Activated gamma-delta T cell treated with anti-CD3 and anti-CD28 coated beads, Interleukin-2, amount 50 U/mL, for 16 hours (primary cell): ENCODE results near the gene TRIP6.
A peak's percentile ranks its signal among the peaks of the same experiment; 100 is the strongest.
"Not testable (repeated sequence)": the region's sequence is repeated elsewhere in the genome, so short reads cannot be mapped to it uniquely, and the experiment has no call there.

Experiments used
- DNase-seq: peaks from one replicate; pipeline ENCODE4 v3.0.0-alpha.2; 2020; ENCODE audit warnings: low read depth

The TRIP6 gene

DNA sequence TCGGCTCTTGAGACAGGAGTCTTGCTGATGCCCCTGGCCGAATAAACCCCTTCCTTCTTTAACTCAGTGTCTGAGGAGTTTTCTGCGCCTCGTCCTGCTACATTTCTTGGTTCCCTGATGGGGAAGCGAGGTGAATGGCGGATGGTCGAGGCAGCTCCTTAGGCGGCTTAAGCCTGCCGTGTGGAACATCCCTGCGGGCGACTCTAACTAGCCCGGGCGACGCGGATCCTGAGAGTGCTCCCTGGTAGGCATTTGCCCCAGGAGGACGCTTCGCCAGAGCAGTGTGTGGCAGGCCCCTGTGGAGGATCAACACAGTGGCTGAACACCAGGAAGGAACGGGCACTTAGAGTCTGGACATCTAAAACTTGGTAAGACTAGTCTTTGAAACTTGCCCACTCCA is 27.8 kb upstream of the TRIP6 start:
- no peak for DNase-seq

DNA sequence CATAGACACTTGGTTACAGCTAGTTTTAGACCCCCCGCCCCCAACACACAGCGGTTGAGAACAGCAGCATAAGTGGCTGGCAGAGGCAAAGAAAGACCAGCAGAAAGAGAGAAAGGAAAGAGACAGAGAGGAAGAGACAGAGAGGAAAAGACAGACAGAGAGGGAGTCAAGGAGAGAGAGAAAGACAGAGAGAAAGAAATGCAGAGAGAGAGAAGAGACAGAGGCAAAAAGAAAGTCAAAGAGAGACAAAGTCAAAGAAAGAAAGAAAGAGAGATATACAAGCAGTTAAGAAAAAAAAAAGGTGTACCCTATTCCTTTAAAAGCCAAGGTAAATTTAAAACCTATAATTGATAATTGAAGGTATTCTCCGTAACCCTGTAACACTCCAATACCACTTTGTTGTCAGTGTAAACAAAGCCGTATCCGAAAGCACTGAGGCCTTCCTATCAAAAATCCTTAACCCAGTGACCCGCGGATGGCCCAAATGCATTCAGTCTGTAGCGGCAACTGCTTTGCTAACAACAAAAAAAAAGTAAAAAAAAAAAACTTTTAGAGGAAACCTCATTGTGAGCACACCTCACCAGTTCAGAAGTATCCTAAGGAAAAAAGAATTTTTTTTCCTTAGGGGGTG is 26.6 kb upstream of the TRIP6 start:
- DNase-seq, result no peak

DNA sequence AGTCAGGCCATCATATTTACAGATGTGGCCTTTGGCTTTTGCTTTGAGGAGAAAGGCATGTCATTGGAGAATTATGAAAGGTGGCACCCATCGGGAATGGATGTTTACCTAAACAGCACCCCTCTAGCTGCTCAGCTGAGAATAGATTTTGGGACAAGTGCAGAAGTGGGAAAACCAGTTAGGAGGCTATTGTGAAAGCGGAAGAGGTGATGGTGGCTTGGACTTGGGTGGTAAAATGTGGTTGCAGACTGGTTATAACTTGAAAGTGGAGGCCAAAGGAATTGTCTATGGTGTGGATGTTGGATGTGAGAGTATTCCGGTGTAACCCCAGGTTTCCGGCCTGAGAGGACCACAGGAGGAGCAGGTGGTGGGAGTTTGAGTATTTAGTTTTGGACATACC is 19.8 kb upstream of the TRIP6 start:
- DNase-seq, result no peak

DNA sequence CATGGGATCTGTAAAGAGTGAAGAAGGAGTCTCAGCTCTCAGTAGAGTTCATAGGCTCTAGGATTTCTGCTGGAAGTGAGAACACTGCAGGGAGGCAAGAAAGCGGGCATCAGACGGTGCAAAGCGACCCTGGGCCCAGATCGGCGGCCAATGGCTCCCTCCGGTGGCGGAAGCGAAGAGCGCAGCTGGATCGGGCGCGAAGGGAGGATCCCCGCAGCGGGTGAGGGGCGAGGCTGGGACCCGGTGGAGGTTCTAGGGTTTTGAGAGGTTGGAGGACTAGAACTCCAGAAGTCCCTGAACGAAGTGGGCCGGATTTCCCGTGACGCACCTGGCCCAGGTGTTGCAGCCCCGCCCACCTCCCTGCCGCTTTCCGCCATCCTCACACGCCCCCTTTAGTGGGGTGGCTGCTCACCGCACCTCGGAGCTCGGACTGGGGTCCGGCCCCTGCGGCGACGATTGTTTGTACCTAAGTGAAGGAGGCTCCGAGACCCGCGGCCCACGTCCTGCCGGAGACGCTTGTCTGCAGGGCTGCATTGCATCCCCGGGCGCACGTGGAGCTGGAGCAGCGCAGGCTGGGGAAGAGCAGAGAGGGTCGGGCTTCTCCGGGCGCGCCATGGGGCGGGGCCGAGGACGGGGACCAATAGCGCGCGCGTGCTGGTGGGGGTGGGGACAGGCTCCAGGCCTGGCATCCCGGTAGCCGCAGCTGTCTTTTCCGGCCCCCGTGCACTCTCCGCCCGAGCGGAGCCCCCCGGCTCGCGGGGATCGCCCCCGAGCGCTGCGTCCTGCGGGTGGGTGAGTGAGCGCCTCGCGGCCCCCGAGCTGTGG is 14.9 kb upstream of the TRIP6 start, which contains the start of gene SLC12A9:
SLC12A9 (plus strand) TSS at position 666 of the 825 bp plus-strand sequence. CDS start 1,485 bp downstream, outside the sequence.
- DNase-seq, result peak; percentile 72

DNA sequence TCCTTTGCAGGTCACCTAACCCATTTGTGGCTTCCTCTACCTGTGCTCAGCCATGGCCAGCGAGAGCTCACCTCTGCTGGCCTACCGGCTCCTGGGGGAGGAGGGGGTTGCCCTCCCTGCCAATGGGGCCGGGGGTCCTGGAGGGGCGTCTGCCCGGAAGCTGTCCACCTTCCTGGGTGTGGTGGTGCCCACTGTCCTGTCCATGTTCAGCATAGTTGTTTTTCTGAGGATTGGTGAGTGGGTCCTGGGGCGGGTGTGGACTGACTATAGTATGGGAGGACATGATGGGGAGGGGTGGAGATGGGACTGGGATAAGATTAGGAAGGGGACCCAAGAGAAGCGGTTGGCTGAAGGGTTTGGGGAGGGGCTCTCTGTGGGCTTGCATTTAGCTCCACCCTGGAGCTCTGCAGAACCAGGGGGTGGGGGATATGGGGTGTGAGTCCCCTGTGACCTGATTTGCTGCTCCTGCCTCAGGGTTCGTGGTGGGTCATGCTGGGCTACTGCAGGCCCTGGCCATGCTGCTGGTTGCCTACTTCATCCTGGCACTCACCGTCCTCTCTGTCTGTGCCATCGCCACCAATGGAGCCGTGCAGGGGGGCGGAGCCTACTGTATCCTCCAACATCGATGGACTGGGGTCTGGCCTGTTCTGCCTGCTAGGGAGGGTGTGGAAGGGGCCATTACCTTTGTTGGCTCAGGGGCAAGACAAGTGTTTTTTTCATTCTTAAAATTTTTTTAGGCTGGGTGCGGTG is 12.9 kb upstream of the TRIP6 start:
- no peak for DNase-seq

DNA sequence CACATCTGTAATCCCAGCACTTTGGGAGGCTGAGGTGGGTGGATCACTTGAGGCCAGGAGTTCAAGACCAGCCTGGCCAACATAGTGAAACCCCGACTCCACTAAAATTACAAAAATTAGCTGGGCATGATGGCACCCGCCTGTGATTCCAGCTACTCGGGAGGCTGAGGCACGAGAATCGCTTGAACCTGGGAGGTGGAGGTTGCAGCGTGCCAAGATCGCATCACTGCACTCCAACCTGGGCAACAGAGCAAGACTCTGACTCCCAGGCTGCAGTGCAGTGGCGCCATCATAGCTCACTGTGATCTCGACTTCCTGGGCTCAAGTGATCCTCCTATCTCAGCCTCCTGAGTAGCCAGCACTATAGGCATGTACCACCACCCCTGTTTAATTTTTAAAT is 12.3 kb upstream of the TRIP6 start:
- not testable (repeated sequence) for DNase-seq

DNA sequence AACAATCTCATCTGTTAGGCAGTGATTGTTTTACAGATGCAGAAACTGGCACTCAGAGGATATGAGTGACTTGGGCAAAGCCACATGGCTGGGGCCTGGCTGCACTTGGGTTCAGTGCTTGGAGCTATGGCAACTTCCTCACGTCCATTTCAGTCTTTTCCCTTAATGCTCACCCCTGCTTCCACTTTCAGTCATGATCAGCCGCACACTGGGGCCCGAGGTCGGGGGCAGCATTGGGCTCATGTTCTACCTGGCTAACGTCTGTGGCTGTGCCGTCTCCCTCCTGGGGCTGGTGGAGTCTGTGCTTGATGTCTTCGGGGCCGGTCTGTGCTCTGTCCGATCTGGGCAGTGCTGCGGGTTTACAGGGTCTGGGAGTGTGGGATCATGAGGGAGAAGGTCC is 11.7 kb upstream of the TRIP6 start:
- no peak for DNase-seq

DNA sequence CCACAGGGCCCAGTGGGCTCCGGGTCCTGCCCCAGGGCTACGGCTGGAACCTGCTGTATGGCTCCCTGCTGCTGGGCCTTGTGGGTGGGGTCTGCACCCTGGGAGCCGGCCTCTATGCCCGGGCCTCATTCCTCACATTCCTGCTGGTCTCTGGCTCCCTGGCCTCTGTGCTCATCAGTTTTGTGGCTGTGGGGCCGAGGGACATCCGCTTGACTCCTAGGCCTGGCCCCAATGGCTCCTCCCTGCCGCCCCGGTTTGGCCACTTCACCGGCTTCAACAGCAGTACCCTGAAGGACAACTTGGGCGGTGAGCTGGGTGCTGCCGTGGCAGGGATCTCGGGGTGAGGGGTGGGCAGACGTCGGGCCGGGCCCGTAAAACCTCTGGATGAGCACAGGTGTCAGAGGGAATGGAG is 10.3 kb upstream of the TRIP6 start:
- no peak for DNase-seq

DNA sequence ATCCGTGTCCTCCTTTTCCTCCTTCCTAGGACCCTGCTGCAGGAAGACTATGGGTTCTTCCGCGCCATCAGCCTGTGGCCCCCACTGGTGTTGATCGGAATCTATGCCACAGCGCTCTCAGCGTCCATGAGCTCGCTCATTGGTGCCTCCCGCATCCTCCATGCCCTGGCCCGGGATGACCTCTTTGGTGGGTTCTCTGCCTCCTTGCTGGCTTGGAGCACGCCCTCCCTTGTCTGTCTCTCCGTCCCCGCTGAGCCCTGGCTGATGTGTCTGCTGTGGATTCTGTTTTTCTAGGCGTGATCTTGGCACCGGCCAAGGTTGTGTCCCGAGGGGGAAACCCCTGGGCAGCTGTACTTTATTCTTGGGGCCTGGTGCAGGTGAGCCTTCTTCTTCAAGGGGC is 7.3 kb upstream of the TRIP6 start:
- DNase-seq, result no peak

DNA sequence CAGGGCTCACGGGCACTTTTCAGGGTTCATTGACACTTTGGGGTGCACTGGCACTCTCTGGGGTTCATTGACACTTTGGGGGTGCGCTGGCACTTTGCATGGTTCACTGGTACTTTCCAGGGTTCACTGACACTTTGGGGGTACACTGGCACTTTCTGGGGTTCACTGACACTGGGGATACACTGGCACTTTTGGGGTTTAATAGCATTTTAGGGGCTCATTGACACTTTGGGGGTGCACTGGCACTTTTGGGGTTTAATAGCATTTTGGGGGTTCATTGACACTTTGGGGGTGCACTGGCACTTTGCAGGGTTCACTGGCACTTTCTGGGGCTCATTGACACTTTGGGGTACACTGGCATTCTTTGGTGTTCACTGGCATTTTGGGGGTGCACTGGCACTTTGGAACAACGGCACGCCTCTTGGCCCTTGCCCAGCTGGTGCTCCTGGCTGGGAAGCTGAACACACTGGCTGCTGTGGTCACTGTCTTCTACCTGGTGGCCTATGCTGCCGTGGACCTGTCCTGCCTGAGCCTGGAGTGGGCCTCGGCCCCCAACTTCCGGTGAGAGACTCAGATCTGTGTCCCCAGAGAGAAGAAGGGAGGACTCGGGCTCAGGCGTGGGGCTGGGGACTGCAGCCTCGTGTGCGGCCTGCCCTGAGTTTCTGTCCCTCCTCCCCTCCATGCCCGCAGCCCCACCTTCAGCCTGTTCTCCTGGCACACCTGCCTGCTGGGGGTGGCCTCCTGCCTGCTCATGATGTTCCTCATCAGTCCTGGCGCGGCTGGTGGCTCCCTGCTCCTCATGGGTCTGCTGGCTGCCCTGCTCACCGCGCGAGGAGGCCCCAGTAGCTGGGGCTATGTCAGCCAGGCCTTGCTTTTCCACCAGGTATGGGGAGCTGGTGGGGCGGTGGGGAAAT is 6.2 kb upstream of the TRIP6 start:
- no peak for DNase-seq

DNA sequence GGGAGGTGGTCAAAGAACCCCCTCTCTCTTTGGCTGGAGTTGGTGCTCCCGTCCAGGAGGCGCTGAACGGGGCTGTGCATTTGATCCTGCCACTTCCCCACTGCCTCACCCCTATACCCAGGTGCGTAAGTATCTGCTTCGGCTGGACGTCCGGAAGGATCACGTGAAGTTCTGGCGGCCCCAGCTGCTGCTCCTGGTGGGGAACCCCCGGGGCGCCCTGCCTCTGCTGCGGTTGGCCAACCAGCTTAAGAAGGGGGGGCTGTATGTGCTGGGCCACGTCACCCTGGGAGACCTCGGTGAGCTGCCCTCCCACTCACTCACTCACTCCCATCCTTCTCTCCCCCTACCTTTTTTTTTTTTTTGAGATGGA is 5.6 kb upstream of the TRIP6 start:
- no peak for DNase-seq

DNA sequence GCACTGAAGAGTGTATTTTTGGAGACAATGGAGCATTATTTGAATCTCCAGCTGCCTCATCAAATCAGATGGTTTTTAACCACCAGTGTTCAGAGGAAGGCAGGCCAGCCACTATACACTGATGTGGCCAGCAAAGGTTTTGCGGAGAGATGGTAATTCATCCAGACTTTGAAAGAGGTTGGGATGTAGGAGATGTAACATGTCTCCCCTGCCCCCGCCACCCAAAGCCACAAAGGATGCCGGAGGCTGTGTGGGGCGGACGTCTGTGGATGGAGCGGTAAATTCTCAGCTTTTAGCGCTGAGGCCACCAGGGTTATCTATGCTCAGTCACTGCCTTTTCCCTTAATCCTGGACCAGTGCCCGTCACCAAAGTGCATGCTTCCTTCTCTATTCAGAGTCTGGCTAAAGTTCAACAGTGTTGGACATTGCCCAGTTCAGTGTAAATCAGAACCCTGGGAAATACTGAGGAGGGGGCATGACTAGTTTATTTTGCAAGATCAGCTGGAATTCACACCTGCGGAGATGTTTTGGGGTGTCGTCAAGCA is 3.7 kb upstream of the TRIP6 start:
- no peak for DNase-seq

DNA sequence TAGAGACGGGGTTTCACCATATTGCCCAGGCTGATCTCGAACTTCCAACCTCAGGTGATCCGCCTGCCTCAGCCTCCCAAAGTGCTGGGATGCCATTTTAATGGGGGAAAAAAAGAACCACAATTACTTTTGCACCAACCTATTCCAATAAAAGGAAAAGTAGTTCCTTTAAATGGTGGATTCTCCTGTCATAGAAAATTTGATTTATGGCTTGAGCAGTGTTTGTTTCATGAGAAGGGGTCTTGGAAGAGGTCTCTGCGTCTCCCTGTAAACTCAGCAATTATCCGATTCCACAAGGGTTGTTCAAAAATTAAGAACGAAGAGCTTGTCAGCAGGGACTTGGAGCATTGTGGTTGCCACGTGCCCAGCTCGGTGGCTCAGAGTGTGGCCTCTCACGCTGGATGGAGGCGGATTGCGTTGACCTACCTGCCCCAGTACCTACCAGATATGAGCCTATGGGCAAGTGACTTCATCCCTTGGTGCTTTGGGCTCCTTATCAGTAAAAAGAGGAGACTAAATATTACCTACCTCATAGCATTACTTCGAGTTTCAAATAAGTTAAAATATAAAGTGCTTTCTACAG is 2.8 kb upstream of the TRIP6 start:
- DNase-seq, result no peak

DNA sequence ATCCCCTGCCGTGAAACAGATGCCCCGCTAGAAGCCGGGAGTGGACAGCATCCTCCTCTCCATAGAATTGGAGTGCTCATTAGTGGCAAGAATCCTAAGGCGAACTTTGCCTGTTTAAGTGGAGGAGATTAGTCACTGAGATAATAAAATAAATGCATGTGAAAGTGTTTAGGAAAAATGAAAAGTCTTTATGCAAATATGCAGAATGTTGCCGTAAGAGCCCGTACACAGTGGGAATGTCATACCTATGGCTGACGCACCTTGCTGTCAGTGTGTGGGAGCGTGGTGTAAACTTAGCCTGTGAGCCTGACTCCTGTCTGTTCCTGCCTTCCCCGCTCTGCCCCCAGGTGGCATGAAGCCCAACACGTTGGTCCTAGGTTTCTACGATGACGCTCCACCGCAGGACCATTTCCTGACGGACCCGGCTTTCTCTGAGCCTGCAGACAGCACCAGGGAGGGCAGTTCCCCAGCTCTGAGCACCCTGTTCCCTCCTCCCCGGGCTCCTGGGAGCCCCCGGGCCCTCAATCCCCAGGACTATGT is 1.7 kb upstream of the TRIP6 start:
- no peak for DNase-seq

DNA sequence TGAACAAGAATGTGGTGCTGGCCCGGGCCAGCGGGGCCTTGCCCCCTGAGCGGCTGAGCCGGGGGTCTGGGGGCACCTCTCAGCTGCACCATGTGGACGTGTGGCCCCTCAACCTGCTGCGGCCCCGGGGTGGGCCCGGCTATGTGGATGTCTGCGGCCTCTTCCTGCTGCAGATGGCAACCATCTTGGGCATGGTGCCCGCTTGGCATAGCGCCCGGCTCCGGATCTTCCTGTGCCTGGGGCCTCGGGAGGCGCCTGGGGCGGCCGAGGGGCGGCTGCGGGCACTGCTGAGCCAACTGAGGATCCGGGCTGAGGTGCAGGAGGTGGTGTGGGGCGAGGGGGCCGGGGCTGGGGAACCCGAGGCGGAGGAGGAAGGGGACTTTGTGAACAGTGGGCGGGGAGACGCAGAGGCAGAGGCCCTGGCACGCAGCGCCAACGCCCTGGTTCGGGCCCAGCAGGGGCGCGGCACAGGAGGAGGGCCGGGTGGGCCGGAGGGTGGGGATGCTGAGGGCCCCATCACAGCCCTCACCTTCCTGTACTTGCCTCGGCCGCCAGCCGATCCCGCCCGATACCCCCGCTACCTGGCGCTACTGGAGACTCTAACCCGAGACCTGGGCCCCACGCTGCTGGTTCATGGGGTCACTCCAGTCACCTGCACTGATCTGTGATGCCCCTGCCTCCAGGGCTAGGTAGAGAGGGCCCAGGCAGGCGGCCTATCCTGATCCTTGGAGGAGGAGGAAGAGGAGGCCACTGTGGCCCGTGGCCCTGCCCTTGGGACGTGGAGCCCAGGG is 1.1 kb upstream of the TRIP6 start:
- no peak for DNase-seq

DNA sequence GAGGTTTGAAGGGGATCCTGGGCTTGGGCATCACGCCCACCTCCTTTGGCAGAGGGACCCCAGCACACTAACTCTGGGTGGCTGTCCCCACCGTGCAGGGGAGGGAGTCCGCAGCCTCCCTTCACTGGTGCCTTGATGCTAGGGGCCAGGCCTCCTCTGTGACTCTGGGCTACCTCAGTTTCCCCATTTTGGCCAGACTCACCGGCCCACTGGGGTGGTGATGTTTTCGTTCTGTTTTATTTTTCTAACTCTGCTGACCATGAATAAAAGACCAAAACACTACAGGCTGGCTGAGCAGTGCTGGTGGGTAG is 503 bp upstream of the TRIP6 start:
- DNase-seq, result no peak

DNA sequence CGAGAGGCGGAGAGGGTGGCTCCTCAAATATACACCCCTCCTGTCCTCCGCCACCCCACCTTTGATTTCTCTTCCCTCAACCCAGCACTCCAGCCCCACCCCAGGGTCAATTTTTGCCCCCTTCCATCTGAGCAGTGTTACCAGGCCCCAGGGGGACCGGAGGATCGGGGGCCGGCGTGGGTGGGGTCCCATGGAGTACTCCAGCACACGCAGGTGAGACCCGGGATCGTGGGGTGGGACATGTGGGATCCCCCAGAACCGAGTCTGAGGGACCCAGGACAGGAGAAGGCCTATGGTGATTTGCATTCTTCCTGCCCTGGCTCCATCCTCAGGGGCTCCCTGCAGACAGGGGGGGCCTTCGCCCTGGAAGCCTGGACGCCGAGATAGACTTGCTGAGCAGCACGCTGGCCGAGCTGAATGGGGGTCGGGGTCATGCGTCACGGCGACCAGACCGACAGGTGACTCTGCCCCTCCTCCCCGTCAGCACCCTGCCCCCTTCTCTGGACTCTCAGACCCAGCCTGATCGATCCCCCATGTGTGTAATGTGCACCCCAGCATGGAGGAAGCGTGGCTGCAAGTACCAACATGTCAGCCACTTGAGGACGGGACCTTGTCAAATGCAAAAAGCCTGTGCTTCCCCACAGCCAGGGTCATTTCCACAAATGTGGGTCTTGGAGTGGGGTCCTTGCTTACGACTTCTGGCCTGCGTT is 744 bp downstream of the TRIP6 start:
- DNase-seq, result no peak

DNA sequence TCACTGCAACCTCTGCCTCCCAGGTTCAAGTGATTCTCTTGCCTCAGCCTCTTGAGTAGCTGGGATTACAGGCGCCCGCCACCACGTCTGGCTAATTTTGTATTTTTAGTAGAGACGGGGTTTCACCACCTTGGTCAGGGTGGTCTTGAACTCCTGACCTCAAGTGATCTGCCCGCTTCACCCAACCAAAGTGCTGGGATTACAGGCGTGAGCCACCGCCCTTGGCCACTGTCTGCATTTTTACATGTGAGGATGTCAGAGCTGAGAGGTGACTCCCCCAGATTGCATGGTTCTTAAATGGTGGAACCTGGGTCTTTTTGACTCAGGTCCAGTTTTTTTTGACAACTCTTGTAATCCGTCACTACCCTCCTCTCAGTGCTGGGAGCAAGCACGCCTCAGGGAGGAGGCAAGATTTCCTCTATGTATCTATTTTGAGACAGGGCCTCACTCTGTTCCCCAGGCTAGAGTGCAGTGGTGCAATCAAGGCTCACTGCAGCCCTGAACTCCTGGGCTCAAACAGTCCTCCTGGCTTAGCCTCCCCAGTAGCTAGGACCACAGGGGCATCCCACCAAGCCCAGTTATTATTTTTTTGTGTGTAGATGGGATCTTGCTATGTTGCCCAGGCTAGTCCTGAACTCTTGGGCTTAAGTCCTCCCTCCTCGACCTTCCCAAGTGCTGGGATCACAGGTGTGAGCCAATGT is 6.6 kb downstream of the TRIP6 start:
- no peak for DNase-seq

DNA sequence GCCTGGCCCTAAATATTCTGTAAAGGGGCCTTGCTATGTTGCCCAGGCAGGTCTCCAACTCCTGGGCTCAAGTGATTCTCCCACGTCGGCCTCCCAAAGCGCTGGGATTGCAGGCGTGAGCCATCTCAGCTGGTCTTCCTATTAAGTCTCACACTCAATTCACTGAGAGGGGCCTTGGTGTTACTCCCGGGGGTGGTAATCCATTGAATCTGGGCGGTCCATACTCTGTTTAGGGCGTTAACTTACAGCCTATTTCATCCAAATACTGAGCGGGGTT is 7.1 kb downstream of the TRIP6 start:
- DNase-seq, result no peak
